HG02884 (cell line): ENCODE measurements around the gene USP3.

Experiments used
- ATAC-seq: cut with Tn5 transposase; IDR thresholded peaks from one replicate; pipeline ENCODE4 v1.9.1; 2021; ENCODE audit warnings: mild to moderate bottlenecking, moderate library complexity; ENCODE audit not compliant: unreplicated experiment

Gene USP3

GRCh38 chr15:63535689-63536088, 31.3 kb downstream of the USP3 start:
- no peak for ATAC-seq

DNA sequence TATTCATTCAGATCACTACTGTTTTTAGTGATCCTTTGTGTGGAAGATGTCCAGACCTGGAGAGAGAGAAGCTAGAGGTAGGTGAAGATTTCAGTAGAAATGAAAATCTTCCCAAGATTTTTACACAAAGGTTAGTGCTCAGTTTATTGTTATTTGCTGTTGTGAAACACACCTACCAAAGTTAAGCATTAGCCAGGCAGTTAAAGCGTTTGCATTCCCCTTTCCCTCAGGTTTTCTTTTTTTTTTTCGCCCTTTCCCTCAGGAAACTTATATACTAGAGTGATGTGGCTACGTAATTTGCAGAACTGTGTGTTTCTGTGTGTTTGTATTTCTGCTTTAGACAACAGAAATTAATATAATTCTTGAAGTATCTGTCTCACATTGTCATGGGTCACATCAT, 34.5 kb downstream of the USP3 start:
- no peak for ATAC-seq

DNA sequence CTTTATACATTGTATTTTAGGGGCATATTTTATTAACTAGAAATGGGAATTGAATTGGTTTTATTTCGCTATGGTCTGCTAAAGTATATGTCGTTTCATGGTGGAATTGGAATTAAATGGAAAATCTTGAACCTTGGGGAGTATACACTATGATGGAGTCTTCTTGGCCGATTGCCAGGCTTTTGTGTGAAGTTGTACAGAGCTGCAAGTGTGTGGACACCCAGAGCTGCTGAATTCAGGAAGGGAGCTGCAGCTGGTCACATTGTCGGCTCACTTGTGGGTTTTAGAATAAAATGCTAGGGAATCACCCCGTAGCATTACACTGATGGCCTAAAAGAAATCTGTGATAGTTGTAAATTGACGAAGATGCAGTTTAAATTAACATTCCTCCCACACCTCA, 35.1 kb downstream of the USP3 start:
- ATAC-seq: no peak

DNA sequence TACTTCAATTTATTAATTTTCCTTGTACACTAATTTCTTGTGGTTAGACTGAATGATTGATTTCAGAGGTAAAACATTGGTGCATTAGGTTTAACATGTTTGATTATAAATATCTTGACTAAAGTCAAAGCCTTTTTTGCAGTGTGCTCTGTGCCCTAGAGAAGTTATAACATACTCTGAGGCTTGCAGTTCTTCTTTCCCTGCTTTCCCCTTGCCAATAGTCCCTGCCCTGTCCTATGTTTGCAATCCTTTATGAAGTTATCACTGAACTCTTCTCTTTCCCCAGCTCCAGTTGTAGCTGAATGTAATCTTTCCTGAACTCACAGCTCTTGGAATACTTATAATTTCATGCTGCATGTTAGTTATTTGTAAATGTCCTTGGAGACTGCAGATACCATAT, 35.6 kb downstream of the USP3 start:
- no peak for ATAC-seq

GRCh38 chr15:63540449-63540848, 36.1 kb downstream of the USP3 start:
- ATAC-seq: no peak

- ATAC-seq: no peak
These were observed 40.0 kb downstream of the USP3 start for GRCh38 chr15:63544258-63545026.

DNA sequence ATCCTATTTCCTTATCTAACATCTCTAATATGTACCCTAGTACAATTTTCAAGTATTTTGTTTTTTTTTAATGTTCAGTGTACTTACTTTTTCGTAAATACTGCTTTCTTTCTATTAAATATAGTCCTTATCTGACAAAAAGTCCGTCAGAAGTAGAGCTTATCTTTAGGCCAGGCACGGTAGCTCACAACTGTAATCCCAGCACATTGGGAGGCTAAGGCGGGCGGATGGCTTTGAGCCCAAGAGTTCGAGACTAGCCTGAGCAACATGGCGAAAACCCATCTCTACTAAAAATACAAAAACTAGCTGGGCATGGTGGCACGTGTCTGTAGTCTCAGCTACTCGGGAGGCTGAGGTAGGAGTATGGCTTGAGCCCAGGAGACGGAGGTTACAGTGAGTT, 41.1 kb downstream of the USP3 start:
- no peak for ATAC-seq

- no peak for ATAC-seq
These were observed 47.0 kb downstream of the USP3 start for GRCh38 chr15:63551400-63551799.

- ATAC-seq: no peak
These were observed 49.0 kb downstream of the USP3 start for GRCh38 chr15:63553388-63553791.

DNA sequence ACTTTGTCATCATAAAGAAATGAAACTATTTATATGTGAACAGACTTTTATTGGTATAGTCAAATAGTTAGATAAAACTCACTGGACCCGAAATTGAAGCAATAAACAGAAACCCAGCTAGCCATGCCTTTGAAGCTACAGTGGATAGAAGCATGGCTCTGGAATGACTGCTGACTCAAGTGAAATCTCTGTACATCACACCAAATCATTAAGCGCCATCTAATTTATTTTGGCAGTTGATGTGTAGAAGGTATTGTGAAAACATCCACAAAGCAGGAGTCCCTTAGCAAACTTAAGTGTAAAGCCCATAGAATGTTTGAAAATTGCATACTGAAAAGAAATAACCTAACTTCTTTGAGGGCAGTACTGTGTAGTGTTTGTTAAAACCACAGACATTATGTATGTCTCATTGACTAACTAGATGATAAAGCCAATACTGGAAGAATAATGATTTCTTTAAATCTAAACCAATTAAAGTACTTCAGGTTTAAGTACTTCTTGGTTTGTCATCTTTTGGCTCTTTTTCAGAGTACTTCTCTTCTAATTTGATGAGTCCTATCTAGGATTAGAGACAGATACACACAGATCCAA, 50.0 kb downstream of the USP3 start:
- no peak for ATAC-seq

GRCh38 chr15:63555507-63555906, 51.1 kb downstream of the USP3 start:
- ATAC-seq: no peak

DNA sequence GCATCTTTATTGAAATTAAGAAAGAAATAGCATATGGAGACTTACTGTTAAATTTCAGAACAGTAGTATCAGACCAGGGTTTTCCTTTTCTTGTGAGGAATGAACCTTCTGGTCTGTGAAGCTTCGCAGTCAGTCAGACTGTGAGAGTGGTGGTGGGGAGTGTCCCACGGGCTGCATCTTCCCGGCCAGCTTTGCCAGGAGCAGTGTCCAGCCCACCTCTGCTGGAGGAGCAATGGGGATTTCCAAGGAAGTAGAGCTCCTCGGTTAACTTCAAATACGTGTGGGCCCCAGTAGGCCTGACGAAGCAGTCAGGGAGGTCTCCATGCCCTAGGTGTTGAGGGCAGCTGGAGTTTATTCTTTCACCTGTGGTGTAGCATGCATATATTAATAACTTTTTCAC, 51.9 kb downstream of the USP3 start:
- no peak for ATAC-seq

DNA sequence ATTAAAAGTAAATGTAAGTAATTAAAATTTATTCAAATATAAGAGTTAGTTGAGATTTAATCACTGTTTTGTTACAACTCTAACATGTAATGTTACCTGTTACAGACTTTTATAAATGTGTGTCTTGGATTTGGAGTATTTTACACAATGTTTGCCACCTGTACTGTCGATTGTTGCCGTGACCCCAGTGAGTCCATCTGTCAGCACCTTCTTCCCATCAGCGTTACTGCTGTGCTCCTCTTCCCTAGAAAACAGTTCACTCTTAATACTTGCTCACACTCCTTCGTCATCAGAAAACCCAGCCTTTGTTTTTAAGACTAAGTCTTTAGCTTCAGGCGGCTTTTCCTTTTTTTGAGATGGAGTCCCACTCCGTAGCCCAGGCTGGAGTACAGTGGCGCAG, 52.3 kb downstream of the USP3 start:
- ATAC-seq: no peak

- no peak for ATAC-seq
These were observed 55.4 kb downstream of the USP3 start for GRCh38 chr15:63559753-63560152.

DNA sequence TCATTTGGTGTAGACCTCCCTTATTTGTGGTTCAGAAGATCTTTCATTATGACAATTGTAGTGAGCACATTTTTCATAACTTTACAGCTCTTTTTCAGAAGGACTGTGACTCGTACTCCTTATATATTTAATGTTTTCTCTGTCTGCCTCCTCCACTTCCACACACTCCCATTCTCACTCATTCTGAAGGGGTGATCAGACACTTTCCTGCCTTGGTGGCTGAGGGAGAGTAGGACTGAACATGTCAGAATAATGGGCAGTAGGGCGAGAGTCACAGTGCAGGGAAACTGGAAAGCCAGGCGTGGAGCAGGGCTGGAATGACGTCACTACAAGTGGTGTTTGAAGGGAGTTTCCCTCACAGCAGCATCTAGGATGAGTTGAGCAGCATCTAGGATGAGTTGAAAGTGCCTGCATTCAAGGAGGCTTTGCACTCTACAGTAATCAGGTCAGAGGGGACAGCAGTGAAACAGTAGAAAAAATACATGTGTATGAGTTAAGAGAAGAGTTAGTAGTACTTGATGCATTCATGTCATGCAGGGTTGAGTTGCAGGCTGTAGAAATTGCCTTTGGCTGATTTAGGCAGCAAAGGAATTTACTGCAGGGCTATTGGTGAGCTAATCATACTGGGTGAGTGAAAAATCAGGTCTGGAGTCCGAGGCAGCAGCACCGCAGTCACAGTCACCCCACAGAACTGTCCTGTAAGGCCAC, 56.5 kb downstream of the USP3 start:
- ATAC-seq: no peak

DNA sequence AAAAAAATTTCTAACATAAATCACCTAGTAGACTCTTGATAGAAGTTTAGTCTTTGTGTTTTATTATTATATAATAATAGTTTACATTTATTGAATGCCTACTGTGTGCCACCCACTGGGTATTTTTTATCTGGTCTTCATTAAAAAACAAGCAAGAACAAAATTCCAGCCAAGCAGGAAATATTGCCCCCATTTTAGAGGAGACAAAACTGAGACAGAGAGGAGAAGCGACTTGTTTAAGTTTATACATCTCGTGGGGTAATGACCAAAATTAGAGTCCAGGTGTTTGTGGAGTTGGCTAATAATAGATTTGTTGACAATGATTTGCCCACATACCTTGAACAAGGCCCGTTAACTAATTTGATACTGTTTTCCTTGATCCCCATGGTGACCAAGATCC, 59.7 kb downstream of the USP3 start:
- ATAC-seq: no peak

GRCh38 chr15:63565536-63566186, 61.3 kb downstream of the USP3 start:
- ATAC-seq: no peak

DNA sequence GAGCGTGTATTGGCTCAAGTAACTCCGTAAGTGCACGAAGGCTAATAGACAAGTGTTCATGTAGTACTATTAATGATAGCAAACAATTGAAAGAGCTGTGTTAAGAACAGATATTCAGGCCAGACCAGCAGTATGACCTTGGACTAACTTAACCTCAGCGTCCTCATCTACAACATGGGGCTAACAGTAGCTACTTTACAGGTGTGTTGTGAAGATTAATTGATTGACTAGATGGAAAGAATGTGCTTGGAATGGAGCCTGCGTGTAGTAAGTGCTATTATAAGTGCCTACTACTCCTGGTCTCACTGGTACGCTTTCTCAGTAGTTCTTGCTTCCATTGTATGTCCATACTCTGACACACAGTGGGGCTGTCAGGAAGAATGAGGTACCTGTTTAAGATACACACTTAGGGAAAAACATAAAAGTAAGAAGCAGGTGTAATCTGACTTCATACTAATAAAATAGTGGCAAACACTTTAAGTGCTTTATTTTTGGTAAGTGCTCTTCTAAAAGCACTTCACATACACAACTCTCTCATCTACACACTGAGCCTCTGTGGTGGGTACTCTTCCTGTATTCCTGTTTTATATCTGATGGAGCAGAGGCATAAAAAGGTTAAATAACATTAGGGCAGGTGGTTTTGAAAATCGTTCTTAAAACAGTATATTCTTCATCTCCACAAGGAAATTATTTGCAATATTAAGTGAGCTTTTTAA, 68.5 kb downstream of the USP3 start:
- no peak for ATAC-seq

DNA sequence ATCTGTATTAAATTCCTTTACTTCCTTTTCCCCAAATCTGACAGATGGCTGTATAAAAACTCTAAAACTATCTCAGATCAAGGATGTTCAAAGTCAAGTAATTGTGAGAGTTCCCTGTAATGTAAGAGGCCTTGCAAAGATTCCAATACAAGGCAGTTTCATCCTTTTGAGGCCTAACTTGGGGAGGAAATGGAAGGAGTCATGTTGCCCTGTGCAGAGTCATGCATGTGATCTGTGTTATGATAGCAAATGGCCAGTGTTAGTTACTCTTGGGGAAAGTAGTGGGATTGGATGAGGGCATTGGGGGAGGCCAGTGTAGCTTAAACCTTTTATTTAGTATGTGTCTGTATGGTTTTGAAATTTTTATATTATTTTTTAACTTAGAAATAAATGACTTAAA, 69.1 kb downstream of the USP3 start:
- ATAC-seq: no peak

GRCh38 chr15:63575312-63575711, 70.9 kb downstream of the USP3 start:
- ATAC-seq: no peak

DNA sequence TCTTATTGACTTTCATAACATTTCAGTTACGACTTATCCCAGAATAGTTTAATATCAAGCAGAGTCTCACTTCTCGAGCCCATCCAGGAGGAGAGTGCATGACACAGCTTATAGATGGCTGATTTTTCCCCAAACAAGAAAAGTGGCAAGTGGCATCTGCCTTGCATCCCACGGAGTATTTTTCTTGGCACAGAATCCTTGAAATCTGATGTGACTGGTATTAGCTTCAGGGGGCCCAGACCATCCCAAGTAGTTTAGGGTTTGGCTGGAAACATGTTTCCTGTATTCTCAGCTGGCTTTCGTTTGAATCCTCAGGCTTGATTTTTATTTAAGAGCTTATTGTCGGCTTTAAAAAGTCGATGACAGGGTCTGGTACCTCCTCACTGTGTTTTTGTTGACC, 72.0 kb downstream of the USP3 start:
- ATAC-seq: no peak
